H1 (cell line): Measurements from ENCODE around the gene NDST4. TPM values are rescaled to one million over a fixed set of nuclear protein-coding genes. Genes with fewer than 3 reads are reported as not detected.

Experiments used
- CTCF ChIA-PET: fragments of 300-600 bp; sonication (Branson Sonifier 250); formaldehyde crosslinking; loops from one replicate; lab custom pipeline; 2021; ENCODE audit not compliant: partially characterized antibody; lab: Charles Lee
- POLR2A ChIA-PET: fragments of 300-600 bp; sonication (Branson Sonifier 250); formaldehyde crosslinking; loops from one replicate; lab custom pipeline; 2021; ENCODE audit warnings: inconsistent platforms; ENCODE audit not compliant: partially characterized antibody; lab: Charles Lee
- DNase-seq, 2 experiments: peaks; one replicate each; pipeline versions ENCODE4 v3.0.0 to v3.0.0-alpha.2; 2010 to 2022; ENCODE audit warnings: low spot score in 2 of 2, low read depth in 1 of 2, mixed read lengths in 1 of 2
- FAIRE-seq: peaks from 2 replicates; lab custom pipeline; 2011; peaks lifted over from hg19 to GRCh38; lab: Jason Lieb, UNC
- H2AFZ ChIP-seq: 2 replicates; pipeline ENCODE4 v1.8.1; 2012; ENCODE audit warnings: low read length, inconsistent platforms
- H2AK5ac ChIP-seq: 2 replicates; pipeline ENCODE4 v1.6.1; 2013; ENCODE audit warnings: low read depth, low read length
- H2BK120ac ChIP-seq: replicated peaks from 2 replicates; pipeline ENCODE3; 2013; ENCODE audit warnings: low read depth, low read length, inconsistent platforms
- H2BK12ac ChIP-seq: 2 replicates; pipeline ENCODE4 v1.6.1; 2013; ENCODE audit warnings: low read depth, low read length
- H2BK15ac ChIP-seq: 2 replicates; pipeline ENCODE4 v1.6.1; 2013; ENCODE audit warnings: low read length
- H2BK20ac ChIP-seq: 2 replicates; pipeline ENCODE4 v1.6.1; 2013; ENCODE audit warnings: low read length
- H2BK5ac ChIP-seq: 2 replicates; pipeline ENCODE4 v1.6.1; 2013; ENCODE audit warnings: low read depth, low read length
- H3K14ac ChIP-seq: 2 replicates; pipeline ENCODE4 v1.6.1; 2013; ENCODE audit warnings: inconsistent platforms; ENCODE audit not compliant: insufficient read length
- H3K18ac ChIP-seq: 2 replicates; pipeline ENCODE4 v1.6.1; 2013; ENCODE audit warnings: low read length; ENCODE audit errors: extremely low read depth
- H3K23ac ChIP-seq: 2 replicates; pipeline ENCODE4 v1.6.1; 2013; ENCODE audit warnings: inconsistent platforms; ENCODE audit not compliant: insufficient read length
- H3K23me2 ChIP-seq: 2 replicates; pipeline ENCODE4 v1.6.1; 2013; ENCODE audit warnings: low read depth, low read length
- H3K27ac ChIP-seq: 2 replicates; pipeline ENCODE4 v1.6.1; 2011; ENCODE audit warnings: low read depth, low read length, inconsistent platforms
- H3K27me3 ChIP-seq, 4 experiments: replicated peaks in 1 of 4; 1 replicate in 1 of 4; 2 replicates in 3 of 4; pipeline versions ENCODE4 v1.6.1 to v1.8.1; 2011 to 2013; ENCODE audit warnings: low read length in 3 of 4, mild to moderate bottlenecking in 3 of 4, inconsistent platforms in 2 of 4, mixed read lengths in 2 of 4, moderate library complexity in 1 of 4; ENCODE audit not compliant: control insufficient read depth in 3 of 4, insufficient read depth in 3 of 4; ENCODE audit errors: extremely low read depth in 1 of 4
- H3K36me3 ChIP-seq, 4 experiments: 2 replicates each; pipeline versions ENCODE4 v1.6.1 to v1.8.1; 2011 to 2013; ENCODE audit warnings: mild to moderate bottlenecking in 4 of 4, low read length in 3 of 4, moderate library complexity in 2 of 4, control low read depth in 1 of 4, inconsistent platforms in 1 of 4; ENCODE audit not compliant: insufficient read depth in 4 of 4, control insufficient read depth in 2 of 4
- H3K4ac ChIP-seq: replicated peaks from 2 replicates; pipeline ENCODE3; 2013; ENCODE audit warnings: low read length, low read depth, mixed read lengths, inconsistent platforms; ENCODE audit not compliant: insufficient read length
- H3K4me1 ChIP-seq, 4 experiments: replicated peaks in 1 of 4; 1 replicate in 1 of 4; 2 replicates in 3 of 4; pipeline versions ENCODE4 v1.6.1 to v1.8.1; 2011 to 2013; ENCODE audit warnings: low read length in 3 of 4, inconsistent platforms in 2 of 4, mixed read lengths in 1 of 4; ENCODE audit not compliant: insufficient read depth in 4 of 4, control insufficient read depth in 3 of 4
- H3K4me2 ChIP-seq, 2 experiments: 2 replicates each; pipeline versions ENCODE4 v1.6.1 to v1.8.1; 2011 to 2013; ENCODE audit warnings: low read depth in 2 of 2, low read length in 2 of 2, control low read depth in 1 of 2, inconsistent platforms in 1 of 2, mild to moderate bottlenecking in 1 of 2; ENCODE audit not compliant: insufficient read depth in 1 of 2
- H3K4me3 ChIP-seq, 4 experiments: fragments of 200-600, 300-600 bp in 1 of 4; sonication (generic), shearing (Covaris generic), sonication (Bioruptor Twin) in 1 of 4; 2 replicates each; pipeline versions ENCODE4 v1.5.1 to v1.8.1; 2011 to 2016; ENCODE audit warnings: low read length in 4 of 4, low read depth in 3 of 4, control low read depth in 2 of 4, inconsistent platforms in 2 of 4, mild to moderate bottlenecking in 2 of 4, mixed read lengths in 1 of 4, moderate library complexity in 1 of 4; ENCODE audit not compliant: insufficient read depth in 2 of 4; ENCODE audit errors: extremely low read depth in 1 of 4
- H3K56ac ChIP-seq: replicated peaks from 2 replicates; pipeline ENCODE3; 2013; ENCODE audit warnings: low read depth, mild to moderate bottlenecking, mixed read lengths, low read length, inconsistent platforms; ENCODE audit not compliant: insufficient read length
- H3K79me1 ChIP-seq: 2 replicates; pipeline ENCODE4 v1.6.1; 2013; ENCODE audit warnings: low read depth, low read length, control low read depth
- H3K79me2 ChIP-seq, 2 experiments: 2 replicates each; pipeline versions ENCODE4 v1.6.1 to v1.8.1; 2012 to 2013; ENCODE audit warnings: low read length in 2 of 2, mild to moderate bottlenecking in 2 of 2, inconsistent platforms in 1 of 2; ENCODE audit not compliant: insufficient read depth in 2 of 2, control insufficient read depth in 1 of 2
- H3K9ac ChIP-seq, 4 experiments: replicated peaks in 1 of 4; 1 replicate in 1 of 4; 2 replicates in 3 of 4; pipeline versions ENCODE4 v1.6.1 to v1.8.1; 2011 to 2013; ENCODE audit warnings: low read depth in 3 of 4, low read length in 3 of 4, control low read depth in 2 of 4, mild to moderate bottlenecking in 2 of 4, moderate library complexity in 2 of 4, inconsistent platforms in 1 of 4; ENCODE audit errors: extremely low read depth in 1 of 4
- H3K9me3 ChIP-seq, 2 experiments: 2 replicates each; pipeline versions ENCODE4 v1.6.1 to v1.8.1; 2012 to 2013; ENCODE audit warnings: mild to moderate bottlenecking in 2 of 2, moderate library complexity in 2 of 2, control low read depth in 1 of 2, inconsistent platforms in 1 of 2, low read depth in 1 of 2, low read length in 1 of 2, mixed read lengths in 1 of 2; ENCODE audit not compliant: insufficient read depth in 2 of 2
- H4K20me1 ChIP-seq, 2 experiments: replicated peaks in 1 of 2; 2 replicates each; pipeline versions ENCODE3 to v1.8.1; 2011 to 2013; ENCODE audit warnings: inconsistent platforms in 2 of 2, low read length in 2 of 2, mild to moderate bottlenecking in 1 of 2; ENCODE audit not compliant: insufficient read depth in 2 of 2, control insufficient read depth in 1 of 2
- H4K5ac ChIP-seq: 2 replicates; pipeline ENCODE4 v1.6.1; 2013; ENCODE audit warnings: low read length, low read depth, mixed read lengths, inconsistent platforms; ENCODE audit not compliant: insufficient read length
- H4K8ac ChIP-seq: 2 replicates; pipeline ENCODE4 v1.8.0; 2013; ENCODE audit warnings: mild to moderate bottlenecking, moderate library complexity, low read length, inconsistent platforms; ENCODE audit not compliant: insufficient read depth; ENCODE audit errors: extremely low read depth
- H4K91ac ChIP-seq: replicated peaks from 2 replicates; pipeline ENCODE3; 2013; ENCODE audit warnings: low read length, mixed read lengths, inconsistent platforms; ENCODE audit not compliant: insufficient read length
- BACH1 ChIP-seq: IDR thresholded peaks from 2 replicates; pipeline ENCODE4 v1.6.1; 2012; ENCODE audit warnings: low read length, improper control_type of control experiment
- CBX8 ChIP-seq: fragments of 300-800, 300-1000 bp; sonication (generic); IDR thresholded peaks from 2 replicates; pipeline ENCODE4 v1.7.1; 2016; ENCODE audit warnings: low read depth, low read length, borderline replicate concordance
- CEBPB ChIP-seq: IDR thresholded peaks from 2 replicates; pipeline ENCODE4 v1.6.1; 2012; ENCODE audit warnings: low read depth, low read length
- EP300 ChIP-seq, 2 experiments: IDR thresholded peaks; 1 replicate in 1 of 2; 2 replicates in 1 of 2; pipeline ENCODE4 v1.6.1; 2011 to 2012; ENCODE audit warnings: low read depth in 2 of 2, low read length in 2 of 2, mild to moderate bottlenecking in 2 of 2, borderline replicate concordance in 1 of 2, inconsistent platforms in 1 of 2, moderate library complexity in 1 of 2
- GTF2F1 ChIP-seq: IDR thresholded peaks from 2 replicates; pipeline ENCODE4 v1.6.1; 2012; ENCODE audit warnings: low read depth, low read length, improper control_type of control experiment, borderline replicate concordance
- HDAC6 ChIP-seq: IDR thresholded peaks from one replicate; pipeline ENCODE4 v1.7.1; 2012; ENCODE audit warnings: low read depth, mild to moderate bottlenecking, inconsistent platforms, low read length, moderate library complexity
- KDM4A ChIP-seq: IDR thresholded peaks from one replicate; pipeline ENCODE4 v1.7.1; 2012; ENCODE audit warnings: low read depth, mild to moderate bottlenecking, moderate library complexity, low read length, inconsistent platforms; ENCODE audit not compliant: severe bottlenecking
- POLR2A ChIP-seq, 2 experiments: IDR thresholded peaks; 1 replicate in 1 of 2; 2 replicates in 1 of 2; pipeline ENCODE4 v1.6.1; 2011; ENCODE audit warnings: low read depth in 2 of 2, low read length in 2 of 2, mild to moderate bottlenecking in 2 of 2; ENCODE audit errors: control extremely low read depth in 1 of 2
- RFX5 ChIP-seq: IDR thresholded peaks from 2 replicates; pipeline ENCODE4 v1.6.1; 2011; ENCODE audit warnings: low read depth, low read length, improper control_type of control experiment, borderline replicate concordance
- RXRA ChIP-seq: IDR thresholded peaks from 2 replicates; pipeline ENCODE4 v1.6.1; 2011; ENCODE audit warnings: low read depth, mild to moderate bottlenecking, low read length, moderate library complexity; ENCODE audit not compliant: insufficient read depth
- SIRT6 ChIP-seq: IDR thresholded peaks from one replicate; pipeline ENCODE4 v1.7.1; 2012; ENCODE audit warnings: low read length, inconsistent platforms
- SP1 ChIP-seq: IDR thresholded peaks from 2 replicates; pipeline ENCODE4 v1.6.1; 2011; ENCODE audit warnings: low read depth, low read length
- TCF12 ChIP-seq: IDR thresholded peaks from 2 replicates; pipeline ENCODE4 v1.6.1; 2011; ENCODE audit warnings: low read depth, mild to moderate bottlenecking, low read length
- YY1 ChIP-seq: IDR thresholded peaks from 2 replicates; pipeline ENCODE4 v1.6.1; 2011; ENCODE audit warnings: low read depth, mild to moderate bottlenecking, low read length
- WGBS, 2 experiments: shearing (Covaris generic) in 1 of 2; methylation state at CpG; one replicate each; pipeline versions ENCODE4 v1.1.6 to v1.1.7; 2013 to 2015; ENCODE audit warnings: low lambda C conversion rate in 2 of 2, mixed read lengths in 2 of 2, inconsistent platforms in 1 of 2, low coverage in 1 of 2, missing lambda C conversion rate in 1 of 2; ENCODE audit not compliant: insufficient replicate concordance in 2 of 2, insufficient coverage in 1 of 2, insufficient read length in 1 of 2; ENCODE audit errors: extremely low coverage in 1 of 2, missing lambda C conversion rate in 1 of 2; 5-methylcytosine and 5-hydroxymethylcytosine counted together
- polyA plus RNA-seq, 7 experiments: library from polyadenylated mRNA; depleted of rRNA in 3 of 7; stranded (reverse) in 5 of 7; unstranded in 2 of 7; fragments of >200 nt in 5 of 7; fragments of 200-250 nt in 2 of 7; gene quantifications; 1 replicate in 5 of 7; 2 replicates in 1 of 7; 4 replicates in 1 of 7; pipeline versions ENCODE4 v1.2.1 to v1.2.3, GENCODE V29; 2011 to 2013; ENCODE audit warnings: missing spikeins in 2 of 7, mixed read lengths in 2 of 7
- total RNA-seq: library from RNA; stranded (reverse); fragmentation: NEBNext Ultra II Directional; extraction: Animal tissue kit (Norgen Biotek cat#: 25700); gene quantifications from 2 replicates; pipeline ENCODE4 v1.2.1, GENCODE V29; 2021
- TF ChIP-seq, protein P1 (sequence below): IDR thresholded peaks from 2 replicates; pipeline ENCODE4 v1.6.1; 2011; ENCODE audit warnings: low read depth, mild to moderate bottlenecking, low read length; ENCODE audit not compliant: insufficient read depth

NDST4 gene
- total and polyA plus RNA-seq, 2 of the 8 experiments (the other 6 are each of a cell fraction or from before 2014, with no cell fraction given), result 0.02 TPM; not detected in 1

DNA sequence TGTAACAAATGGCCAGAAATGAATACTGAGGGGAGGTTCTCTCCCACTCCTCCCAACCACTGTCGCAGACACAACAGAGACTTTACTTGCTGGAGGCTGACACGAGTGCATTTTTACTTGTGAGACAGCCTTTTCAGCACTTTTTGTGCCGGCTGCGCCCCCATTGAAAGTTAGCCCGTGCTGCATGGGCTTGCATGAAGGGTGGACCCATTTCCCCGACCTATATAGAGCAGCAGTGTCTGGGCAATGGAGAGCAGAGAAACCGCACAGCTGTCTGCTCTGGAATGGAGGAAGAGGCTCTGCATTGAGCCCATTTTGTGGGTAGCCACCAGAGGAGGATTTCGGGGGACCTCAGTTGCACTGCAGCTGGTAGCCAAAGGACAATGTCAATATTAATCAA is 306.1 kb downstream of the NDST4 start:
- H3K4me1 ChIP-seq, result no peaks in the 10 kb centered on the region
- no peak overlapping the region for H3K9ac ChIP-seq
- H3K79me2 ChIP-seq, result no peaks in the 10 kb centered on the region
- H3K23me2 ChIP-seq, result no peaks in the 10 kb centered on the region
- no peaks in the 10 kb centered on the region for H3K9me3 ChIP-seq
- H4K8ac ChIP-seq, result no peak overlapping the region
- no peak for DNase-seq
- no peaks in the 10 kb centered on the region for H3K36me3 ChIP-seq
- 91% methylated on average over 8 of the region's 8 CpGs; no CpG with 5 or more reads in 1 of the 2 experiments for WGBS, 2 experiments
- no peak overlapping the region for H3K4ac ChIP-seq
- H3K18ac ChIP-seq, result no peak overlapping the region
- H3K27me3 ChIP-seq, result no peaks in the 10 kb centered on the region
- H3K23ac ChIP-seq, result no peak overlapping the region
- no peak overlapping the region for H2AFZ ChIP-seq
- H3K79me1 ChIP-seq, result no peaks in the 10 kb centered on the region
- no peaks in the 10 kb centered on the region for H4K20me1 ChIP-seq
- H4K91ac ChIP-seq, result no peak overlapping the region
- H2BK5ac ChIP-seq, result no peak overlapping the region
- no peak overlapping the region for H4K5ac ChIP-seq
- no peak overlapping the region for H3K4me2 ChIP-seq
- H2BK12ac ChIP-seq, result no peak overlapping the region
- no peak overlapping the region for H2BK15ac ChIP-seq
- no peak overlapping the region for H3K14ac ChIP-seq
- no peak overlapping the region for H2BK120ac ChIP-seq
- H2BK20ac ChIP-seq, result no peak overlapping the region
- no peak overlapping the region for H3K56ac ChIP-seq
- ChIA-PET CTCF (interaction anchor here (0.8 to 3.3 kb wide), 32 partner anchors 9 to 419 kb away, joined by 3 to 29 read pairs (median 4); no protein-coding TSS in a partner anchor), POLR2A (no interaction called here)
- no peak for FAIRE-seq
- H2AK5ac ChIP-seq, result no peak overlapping the region
- no peak overlapping the region for H3K4me3 ChIP-seq
- no peak overlapping the region for H3K27ac ChIP-seq
- TF ChIP-seq CBX8 (no peak), KDM4A (no peak), POLR2A (IDR thresholded peaks at IDR 0.05; ENCODE audit: control extremely low read depth in 1 of 2, low read depth in 2 of 2, low read length in 2 of 2) (no peak), HDAC6 (no peak), RFX5 (no peak), CEBPB (no peak), RXRA (no peak), YY1 (no peak), BACH1 (no peak), GTF2F1 (no peak), SIRT6 (no peak), SP1 (no peak), TCF12 (no peak), EP300 (IDR thresholded peaks at IDR 0.05; ENCODE audit: borderline replicate concordance in 1 of 2, low read depth in 2 of 2, low read length in 2 of 2) (no peak)
- TF ChIP-seq, protein P1, sequence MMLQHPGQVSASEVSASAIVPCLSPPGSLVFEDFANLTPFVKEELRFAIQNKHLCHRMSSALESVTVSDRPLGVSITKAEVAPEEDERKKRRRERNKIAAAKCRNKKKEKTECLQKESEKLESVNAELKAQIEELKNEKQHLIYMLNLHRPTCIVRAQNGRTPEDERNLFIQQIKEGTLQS, result no peak
